Skeletal muscle tissue (tissue), 4 donors: ENCODE measurements around the gene CSTA. TPM values are rescaled to one million over a fixed set of nuclear protein-coding genes. Genes with fewer than 3 reads are reported as not detected.

Source experiments
- H3K27ac ChIP-seq: one replicate; pipeline ENCODE4 v1.7.0; 2013; ENCODE audit warnings: mild to moderate bottlenecking, low read depth, low read length, inconsistent platforms
- H3K27me3 ChIP-seq, 3 donors: one replicate each; pipeline ENCODE4 v1.7.0; 2013; ENCODE audit warnings: low read length in 3 of 3; ENCODE audit not compliant: control insufficient read depth in 3 of 3, insufficient read depth in 3 of 3
- H3K36me3 ChIP-seq, 3 donors: one replicate each; pipeline ENCODE4 v1.7.0; 2013; ENCODE audit warnings: low read length in 3 of 3; ENCODE audit not compliant: control insufficient read depth in 3 of 3, insufficient read depth in 3 of 3
- H3K4me1 ChIP-seq, 3 donors: one replicate each; pipeline ENCODE4 v1.7.0; 2013; ENCODE audit warnings: low read length in 3 of 3, mild to moderate bottlenecking in 3 of 3; ENCODE audit not compliant: control insufficient read depth in 3 of 3, insufficient read depth in 3 of 3
- H3K4me3 ChIP-seq, 3 donors: one replicate each; pipeline ENCODE4 v1.7.0; 2013; ENCODE audit warnings: low read length in 3 of 3
- H3K9ac ChIP-seq, 3 donors: one replicate each; pipeline ENCODE4 v1.7.0; 2013; ENCODE audit warnings: low read length in 3 of 3, mild to moderate bottlenecking in 3 of 3, moderate library complexity in 2 of 3, low read depth in 1 of 3
- H3K9me3 ChIP-seq, 3 donors: one replicate each; pipeline ENCODE4 v1.7.0; 2013; ENCODE audit warnings: low read length in 3 of 3; ENCODE audit not compliant: control insufficient read depth in 3 of 3
- total RNA-seq: library from RNA; depleted of rRNA; stranded (reverse); fragments of >200 nt; gene quantifications from one replicate; pipeline ENCODE4 v1.2.3, GENCODE V29; 2014
- donor health status: Osteomylitis.

The CSTA gene
- total RNA-seq, 1 donor from 2014 or later: 0.52 TPM

- Histone ChIP-seq H3K27ac (no peak overlapping the region), H3K9me3 (peaks cover 0 to 3% (median 0%) of the 10 kb centered on the region in 3 donors), H3K36me3 (no peaks in the 10 kb centered on the region), H3K9ac (no peak overlapping the region), H3K4me3 (no peak overlapping the region), H3K27me3 (peaks cover 0 to 3% (median 0%) of the 10 kb centered on the region in 3 donors), H3K4me1 (no peaks in the 10 kb centered on the region)
Observed at GRCh38 chr3:122318620-122319019, 6.4 kb upstream of the CSTA start.

GRCh38 chr3:122322095-122323075, 2.7 kb upstream of the CSTA start:
- H3K4me1 ChIP-seq: no peaks in the 10 kb centered on the region
- H3K9ac ChIP-seq: no peak overlapping the region
- H3K27me3 ChIP-seq: no peaks in the 10 kb centered on the region
- no peak overlapping the region for H3K4me3 ChIP-seq
- no peak overlapping the region for H3K27ac ChIP-seq
- H3K9me3 ChIP-seq: peaks cover 0 to 3% (median 0%) of the 10 kb centered on the region in 3 donors
- H3K36me3 ChIP-seq: no peaks in the 10 kb centered on the region

GRCh38 chr3:122325769-122326168, 721 bp downstream of the CSTA start:
- H3K4me1 ChIP-seq: no peaks in the 10 kb centered on the region
- H3K27me3 ChIP-seq: no peaks in the 10 kb centered on the region
- no peaks in the 10 kb centered on the region for H3K9me3 ChIP-seq
- H3K4me3 ChIP-seq: no peak overlapping the region
- H3K36me3 ChIP-seq: no peaks in the 10 kb centered on the region
- no peak overlapping the region for H3K27ac ChIP-seq
- H3K9ac ChIP-seq: no peak overlapping the region

GRCh38 chr3:122331886-122332285, 6.8 kb downstream of the CSTA start:
- H3K36me3 ChIP-seq: no peaks in the 10 kb centered on the region
- H3K27ac ChIP-seq: no peak overlapping the region
- no peaks in the 10 kb centered on the region for H3K9me3 ChIP-seq
- H3K4me1 ChIP-seq: no peaks in the 10 kb centered on the region
- peaks cover 0 to 5% (median 5%) of the 10 kb centered on the region in 3 donors for H3K27me3 ChIP-seq
- no peak overlapping the region for H3K4me3 ChIP-seq
- H3K9ac ChIP-seq: no peak overlapping the region

GRCh38 chr3:122332551-122332950, 7.5 kb downstream of the CSTA start:
- Histone ChIP-seq H3K4me3 (no peak overlapping the region), H3K27ac (no peak overlapping the region), H3K4me1 (no peaks in the 10 kb centered on the region), H3K9me3 (no peaks in the 10 kb centered on the region), H3K27me3 (peaks cover 0 to 5% (median 5%) of the 10 kb centered on the region in 3 donors), H3K9ac (no peak overlapping the region), H3K36me3 (no peaks in the 10 kb centered on the region)

- Histone ChIP-seq H3K4me1 (no peaks in the 10 kb centered on the region), H3K27me3 (no peaks in the 10 kb centered on the region), H3K36me3 (no peaks in the 10 kb centered on the region), H3K9me3 (no peaks in the 10 kb centered on the region), H3K27ac (no peak overlapping the region), H3K9ac (no peak overlapping the region), H3K4me3 (no peak overlapping the region)
Observed at GRCh38 chr3:122342803-122343202, 17.8 kb downstream of the CSTA start.

GRCh38 chr3:122343654-122344053, 18.6 kb downstream of the CSTA start:
- Histone ChIP-seq H3K36me3 (no peaks in the 10 kb centered on the region), H3K27ac (no peak overlapping the region), H3K9me3 (no peaks in the 10 kb centered on the region)

GRCh38 chr3:122349171-122349570, 24.1 kb downstream of the CSTA start:
- Histone ChIP-seq H3K27ac (no peak overlapping the region), H3K4me1 (no peaks in the 10 kb centered on the region), H3K9me3 (no peaks in the 10 kb centered on the region), H3K4me3 (no peak overlapping the region), H3K9ac (no peak overlapping the region), H3K27me3 (no peaks in the 10 kb centered on the region), H3K36me3 (no peaks in the 10 kb centered on the region)

More at GRCh38 chr3:122343654-122344053, 18.6 kb downstream of the CSTA start:
- Histone ChIP-seq H3K9ac (no peak overlapping the region), H3K4me1 (no peaks in the 10 kb centered on the region), H3K4me3 (no peak overlapping the region), H3K27me3 (no peaks in the 10 kb centered on the region)

- Histone ChIP-seq H3K27me3 (no peaks in the 10 kb centered on the region), H3K4me1 (no peaks in the 10 kb centered on the region), H3K36me3 (no peaks in the 10 kb centered on the region), H3K9ac (no peak overlapping the region), H3K27ac (no peak overlapping the region), H3K9me3 (no peaks in the 10 kb centered on the region), H3K4me3 (no peak overlapping the region)
Observed at GRCh38 chr3:122350814-122351418, 25.9 kb downstream of the CSTA start.

- H3K4me3 ChIP-seq: no peak overlapping the region
- H3K27me3 ChIP-seq: no peaks in the 10 kb centered on the region
- no peaks in the 10 kb centered on the region for H3K9me3 ChIP-seq
- no peaks in the 10 kb centered on the region for H3K4me1 ChIP-seq
- no peak overlapping the region for H3K9ac ChIP-seq
- no peaks in the 10 kb centered on the region for H3K36me3 ChIP-seq
- H3K27ac ChIP-seq: no peak overlapping the region
Observed at GRCh38 chr3:122351612-122352011, 26.6 kb downstream of the CSTA start.
